ACHN (cell line): Measurements from ENCODE around the gene ZNF415.
"Not testable (repeated sequence)": the region's sequence is repeated elsewhere in the genome, so short reads cannot be mapped to it uniquely, and the experiment has no call there.

Experiments
- DNase-seq: peaks from one replicate; pipeline ENCODE4 v3.0.0-alpha.2; 2015
- in situ Hi-C: cut with HindIII; loops from 2 replicates; pipeline ENCODE4 v1.10.0; 2017; ENCODE audit warnings: low sequenced_read_pairs, low pct_ligation_motif_present, low pct_unique_long_range_greater_than_20kb

Gene ZNF415

GRCh38 chr19:53132141-53132991, at the start of gene ZNF415:
Gene ZNF415 (minus strand): TSS chr19:53132910. CDS start chr19:53122676, 10,234 bp downstream.
- in situ Hi-C loops, result no loop called here
- DNase-seq, result no peak

- no peak for DNase-seq
Observed at GRCh38 chr19:53182202-53182601, 49.5 kb upstream of the ZNF415 start.

DNA sequence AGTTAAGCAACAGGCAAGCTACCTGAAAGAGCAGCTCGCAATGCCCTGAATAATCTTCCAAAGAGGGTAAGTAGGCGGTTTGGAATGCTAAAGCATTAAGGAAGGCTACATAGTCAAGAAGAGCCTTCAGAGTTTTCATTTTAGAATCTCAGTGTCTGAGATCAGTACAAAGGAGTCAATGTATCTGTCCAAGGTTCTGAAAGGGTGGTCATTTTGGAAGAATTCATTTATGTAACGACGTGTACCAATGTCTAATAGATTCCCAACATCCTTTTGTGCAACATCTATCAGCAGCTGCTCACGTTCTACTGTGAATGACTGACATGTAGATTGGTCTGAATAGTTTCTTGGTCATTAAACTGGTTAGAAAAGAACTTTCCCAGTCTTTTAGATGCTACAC, 45.3 kb upstream of the ZNF415 start:
- in situ Hi-C loops, result no loop called here
- no peak for DNase-seq

More at GRCh38 chr19:53182202-53182601, 49.5 kb upstream of the ZNF415 start:
- in situ Hi-C loops, result no loop called here

GRCh38 chr19:53172889-53173288, 40.2 kb upstream of the ZNF415 start:
- in situ Hi-C loops, result no loop called here
- no peak for DNase-seq

DNA sequence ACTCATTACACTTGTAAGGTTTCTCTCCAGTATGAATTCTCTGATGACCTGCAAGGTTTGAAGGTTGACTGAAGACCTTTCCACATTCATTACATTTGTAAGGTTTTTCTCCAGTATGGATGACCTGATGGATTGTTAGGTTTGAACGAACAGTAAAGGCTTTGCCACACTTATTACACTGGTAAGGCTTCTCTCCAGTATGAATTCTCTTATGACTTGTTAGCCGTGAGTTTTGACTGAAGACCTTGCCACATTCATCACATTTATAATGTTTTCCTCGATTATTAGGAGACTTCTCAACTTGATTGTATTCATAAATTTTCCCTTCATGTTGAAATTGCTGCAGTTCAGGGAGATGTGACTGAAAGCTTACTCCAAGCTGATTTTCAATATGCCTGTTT, 33.0 kb upstream of the ZNF415 start:
- in situ Hi-C loops, result no loop called here
- DNase-seq, result no peak

- no peak for DNase-seq
- in situ Hi-C loops, result no loop called here
Observed at GRCh38 chr19:53161123-53161522, 28.4 kb upstream of the ZNF415 start.

DNA sequence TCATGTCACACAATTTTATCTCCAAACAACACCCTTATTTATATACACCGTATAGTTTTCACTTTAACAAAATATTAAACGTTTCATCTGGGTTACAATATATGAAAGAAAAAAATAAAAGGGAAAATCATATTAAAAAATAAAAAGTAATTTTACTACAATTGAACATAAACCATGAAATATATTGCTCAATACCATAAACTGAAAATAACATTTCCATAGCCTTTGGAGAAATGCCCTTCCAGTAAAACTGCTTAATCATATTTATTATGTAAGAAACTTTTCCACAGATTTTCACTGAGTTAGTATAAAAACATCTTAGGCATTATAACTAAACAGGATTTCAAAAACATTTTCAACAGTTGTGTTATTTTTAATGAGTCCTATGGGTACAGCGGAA, 27.6 kb upstream of the ZNF415 start:
- no peak for DNase-seq
- in situ Hi-C loops, result no loop called here

DNA sequence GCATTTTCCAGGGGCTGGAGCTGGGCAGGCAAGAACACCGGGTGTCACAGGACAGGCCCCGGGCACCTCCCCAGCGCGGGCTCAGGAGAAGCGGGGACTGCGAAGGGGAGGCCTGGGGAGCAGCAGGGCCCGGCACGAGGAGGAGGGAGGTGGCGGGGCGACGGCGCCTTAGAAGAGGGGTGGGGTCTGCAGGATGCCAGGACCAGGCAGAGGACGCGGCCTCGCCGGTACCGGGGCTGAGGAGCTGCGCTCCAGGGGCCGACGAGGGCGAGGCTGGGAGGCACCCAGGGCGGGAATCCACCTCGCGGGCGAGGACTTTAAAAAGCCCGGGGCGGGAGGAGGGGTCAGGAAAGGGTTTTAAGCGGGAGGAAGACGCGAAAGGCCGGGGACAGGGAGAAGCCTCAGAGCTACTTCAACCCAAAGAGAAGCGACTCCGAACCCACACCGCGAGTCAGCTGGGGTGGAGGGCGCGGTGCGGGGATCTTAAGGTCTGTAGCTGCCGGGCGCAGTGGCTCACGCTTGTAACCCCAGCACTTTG, 25.5 kb upstream of the ZNF415 start:
- in situ Hi-C loops, result no loop called here
- DNase-seq, result no peak

GRCh38 chr19:53157626-53158025, 24.9 kb upstream of the ZNF415 start:
- DNase-seq, result no peak
- in situ Hi-C loops, result no loop called here

DNA sequence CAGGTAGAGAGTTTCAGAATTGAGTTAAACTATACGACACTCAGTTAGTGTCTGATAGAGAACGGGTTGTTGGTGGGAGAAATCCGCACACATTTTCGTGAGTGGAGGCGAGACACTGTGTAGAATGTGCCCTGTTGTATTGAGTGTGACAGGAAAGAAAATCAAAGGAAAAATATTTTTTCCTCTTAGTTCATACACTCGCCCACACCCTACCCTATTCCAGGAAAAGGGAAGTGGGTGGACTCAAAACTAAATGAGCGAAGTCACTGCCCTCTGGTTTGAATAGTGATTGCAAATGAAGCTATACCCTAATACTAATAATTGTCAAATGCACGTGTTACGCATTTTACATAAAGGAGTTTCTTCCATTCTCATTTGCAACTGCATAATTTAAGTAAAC, 24.1 kb upstream of the ZNF415 start:
- in situ Hi-C loops, result no loop called here
- DNase-seq, result no peak

- no peak for DNase-seq
- in situ Hi-C loops, result no loop called here
Observed at GRCh38 chr19:53147645-53148044, 14.9 kb upstream of the ZNF415 start.

- in situ Hi-C loops, result no loop called here
- no peak for DNase-seq
Observed at GRCh38 chr19:53140351-53140750, 7.6 kb upstream of the ZNF415 start.

DNA sequence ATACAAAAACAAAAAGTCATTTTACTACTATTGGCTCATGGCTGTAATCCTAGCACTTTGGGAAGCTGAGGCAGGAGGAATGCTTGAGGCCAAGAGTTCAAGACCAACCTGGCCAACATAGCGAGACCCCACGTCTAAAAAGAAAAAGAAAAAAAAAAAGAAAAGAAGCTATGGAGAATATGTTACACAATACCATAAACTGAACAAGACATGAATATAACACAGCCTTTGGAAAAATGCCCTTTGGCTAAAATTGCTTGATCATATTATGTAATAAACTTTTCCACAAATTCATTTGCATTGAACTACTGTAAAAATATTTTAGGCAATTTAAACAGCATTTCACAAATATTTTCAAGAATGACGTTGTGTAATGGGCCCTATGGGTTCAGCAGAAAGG, 3.7 kb upstream of the ZNF415 start:
- in situ Hi-C loops, result no loop called here
- no peak for DNase-seq

DNA sequence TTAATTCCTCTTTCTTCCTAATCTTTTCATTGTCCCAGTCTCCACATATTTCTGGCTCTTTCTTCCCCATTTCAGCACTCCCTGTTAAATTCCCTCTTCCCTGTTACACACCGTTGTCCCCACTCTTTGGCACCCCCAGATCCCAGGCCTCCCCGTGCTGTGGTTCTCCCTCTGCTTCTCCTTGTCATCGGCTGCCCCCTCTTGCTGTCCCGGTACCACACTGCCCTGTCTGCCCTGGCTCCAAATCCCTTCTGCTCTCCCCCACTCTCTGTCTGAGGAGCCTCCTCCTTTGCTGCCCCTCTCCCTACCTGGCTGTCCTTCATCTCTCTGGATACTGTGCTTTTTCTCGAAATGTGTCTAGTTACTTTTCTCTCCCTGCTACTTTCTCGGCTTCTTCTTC, 983 bp downstream of the ZNF415 start:
- no peak for DNase-seq

DNA sequence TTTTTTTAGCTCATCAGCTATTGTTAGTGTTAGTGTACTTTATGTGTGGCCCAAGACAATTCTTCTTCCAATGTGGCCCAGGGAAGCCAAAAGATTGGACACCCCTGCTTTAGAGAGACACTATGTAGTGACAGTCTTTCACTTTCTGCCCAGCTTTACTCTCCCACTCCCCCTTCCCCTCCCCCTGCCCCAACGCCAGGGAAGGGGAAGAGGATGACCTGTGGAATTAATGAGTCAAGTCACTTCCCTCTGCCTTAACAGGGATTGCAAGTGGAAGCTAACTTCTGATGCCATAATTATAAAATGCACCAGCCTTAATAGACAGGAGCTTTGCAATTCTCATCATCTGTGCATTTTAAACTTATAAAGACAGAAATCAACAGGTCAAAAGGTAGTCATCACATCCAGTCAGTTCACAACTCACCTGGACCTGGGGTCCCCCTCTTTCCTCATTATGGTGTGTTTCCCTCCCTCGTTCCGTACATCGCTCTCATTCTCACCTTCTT, 1.6 kb downstream of the ZNF415 start:
- in situ Hi-C loops, result no loop called here

More for the DNA sequence above, 983 bp downstream of the ZNF415 start:
- in situ Hi-C loops, result no loop called here

GRCh38 chr19:53130506-53130905, 2.2 kb downstream of the ZNF415 start:
- no peak for DNase-seq
- in situ Hi-C loops, result no loop called here

More for the DNA sequence above, 1.6 kb downstream of the ZNF415 start:
- DNase-seq, result no peak

- in situ Hi-C loops, DNase-seq: not testable (repeated sequence)
Observed at GRCh38 chr19:53126733-53127526, 5.8 kb downstream of the ZNF415 start.

DNA sequence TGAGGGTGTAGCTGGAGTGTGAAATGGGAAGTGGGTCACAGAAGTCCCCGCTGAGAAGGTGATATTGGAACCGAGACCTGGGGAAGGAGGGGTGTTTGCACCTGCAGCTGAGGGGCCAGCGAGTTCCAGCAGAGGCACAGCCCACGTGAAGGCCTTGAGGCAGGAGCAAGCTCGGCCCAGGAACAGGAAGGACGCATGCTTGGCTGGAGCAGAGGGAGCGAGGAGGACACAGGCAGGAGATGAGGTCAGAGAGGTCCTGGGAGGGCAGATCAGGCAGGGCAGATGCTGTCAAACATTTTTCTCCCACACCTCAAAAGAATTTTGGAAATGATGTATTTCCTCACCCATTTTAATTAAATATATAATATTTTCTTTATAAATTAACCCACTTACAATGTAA, 9.3 kb downstream of the ZNF415 start:
- DNase-seq, result no peak
- in situ Hi-C loops, result no loop called here

DNA sequence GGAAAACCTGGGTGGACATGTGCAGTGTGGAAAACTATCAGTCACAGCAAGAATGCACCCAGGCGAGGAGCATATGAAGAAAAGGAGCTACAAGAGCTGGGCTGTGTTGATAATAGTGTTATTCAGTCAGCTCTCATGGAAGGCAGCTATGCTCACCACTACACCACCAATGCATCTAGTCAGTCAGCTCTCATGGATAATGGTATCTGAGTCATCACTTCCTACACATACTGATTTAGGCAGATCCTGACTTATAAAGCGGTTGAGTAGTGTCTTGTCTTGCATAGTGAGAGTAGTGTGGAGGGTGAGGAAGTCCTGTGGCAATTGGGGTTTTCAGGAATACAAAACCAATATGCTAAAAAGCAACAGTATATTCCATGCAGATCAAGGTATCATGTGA, 20.4 kb downstream of the ZNF415 start:
- no peak for DNase-seq
- in situ Hi-C loops, result no loop called here
